PC-9 (cell line): ENCODE measurements around the gene CIITA.

Experiments used
- CTCF ChIP-seq: fragments of 200-600 bp; sonication (generic); conservative IDR thresholded peaks from 2 replicates; pipeline ENCODE4 v1.6.1; 2017; ENCODE audit warnings: mixed run types, antibody characterized with exemption, mild to moderate bottlenecking, moderate library complexity
- EZH2 ChIP-seq: fragments of 200-600 bp; sonication (generic); IDR thresholded peaks from 2 replicates; pipeline ENCODE4 v1.8.0; 2017; ENCODE audit warnings: antibody characterized with exemption, low read depth

- TF ChIP-seq EZH2 (no peak), CTCF (no peak)
Measured at GRCh38 chr16:10852948-10853347, 24.1 kb upstream of the CIITA start.
